VCaP (cell line): ENCODE measurements around the gene SIT1.

ENCODE experiments used
- H3K27ac ChIP-seq: fragments of 450-650 bp; 2 replicates; pipeline ENCODE4 v1.5.1; 2017
- TF ChIP-seq, protein P1 (sequence below): fragments of 450-650 bp; conservative IDR thresholded peaks from 2 replicates; pipeline ENCODE4 v1.5.1; 2017; ENCODE audit warnings: mild to moderate bottlenecking, moderate library complexity

Gene SIT1

DNA sequence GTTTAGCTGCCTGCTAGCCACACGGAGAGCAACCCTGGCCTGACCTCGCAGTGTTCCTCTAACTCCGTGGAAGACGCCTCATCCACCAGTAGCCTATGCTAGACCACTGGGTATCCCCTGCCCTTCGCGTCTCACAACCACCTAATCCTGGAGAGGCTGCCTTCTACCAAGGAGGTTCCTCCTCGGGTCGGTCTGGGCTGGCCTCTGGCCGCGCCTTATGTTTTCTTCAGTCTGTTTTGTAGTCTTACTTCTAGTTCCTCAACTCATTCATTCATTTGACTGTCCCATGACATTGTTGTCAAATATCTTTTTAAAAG, 40.6 kb upstream of the SIT1 start:
- H3K27ac ChIP-seq = peak overlapping the region; percentile 86
- TF ChIP-seq, protein P1, sequence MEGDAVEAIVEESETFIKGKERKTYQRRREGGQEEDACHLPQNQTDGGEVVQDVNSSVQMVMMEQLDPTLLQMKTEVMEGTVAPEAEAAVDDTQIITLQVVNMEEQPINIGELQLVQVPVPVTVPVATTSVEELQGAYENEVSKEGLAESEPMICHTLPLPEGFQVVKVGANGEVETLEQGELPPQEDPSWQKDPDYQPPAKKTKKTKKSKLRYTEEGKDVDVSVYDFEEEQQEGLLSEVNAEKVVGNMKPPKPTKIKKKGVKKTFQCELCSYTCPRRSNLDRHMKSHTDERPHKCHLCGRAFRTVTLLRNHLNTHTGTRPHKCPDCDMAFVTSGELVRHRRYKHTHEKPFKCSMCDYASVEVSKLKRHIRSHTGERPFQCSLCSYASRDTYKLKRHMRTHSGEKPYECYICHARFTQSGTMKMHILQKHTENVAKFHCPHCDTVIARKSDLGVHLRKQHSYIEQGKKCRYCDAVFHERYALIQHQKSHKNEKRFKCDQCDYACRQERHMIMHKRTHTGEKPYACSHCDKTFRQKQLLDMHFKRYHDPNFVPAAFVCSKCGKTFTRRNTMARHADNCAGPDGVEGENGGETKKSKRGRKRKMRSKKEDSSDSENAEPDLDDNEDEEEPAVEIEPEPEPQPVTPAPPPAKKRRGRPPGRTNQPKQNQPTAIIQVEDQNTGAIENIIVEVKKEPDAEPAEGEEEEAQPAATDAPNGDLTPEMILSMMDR = no peak

DNA sequence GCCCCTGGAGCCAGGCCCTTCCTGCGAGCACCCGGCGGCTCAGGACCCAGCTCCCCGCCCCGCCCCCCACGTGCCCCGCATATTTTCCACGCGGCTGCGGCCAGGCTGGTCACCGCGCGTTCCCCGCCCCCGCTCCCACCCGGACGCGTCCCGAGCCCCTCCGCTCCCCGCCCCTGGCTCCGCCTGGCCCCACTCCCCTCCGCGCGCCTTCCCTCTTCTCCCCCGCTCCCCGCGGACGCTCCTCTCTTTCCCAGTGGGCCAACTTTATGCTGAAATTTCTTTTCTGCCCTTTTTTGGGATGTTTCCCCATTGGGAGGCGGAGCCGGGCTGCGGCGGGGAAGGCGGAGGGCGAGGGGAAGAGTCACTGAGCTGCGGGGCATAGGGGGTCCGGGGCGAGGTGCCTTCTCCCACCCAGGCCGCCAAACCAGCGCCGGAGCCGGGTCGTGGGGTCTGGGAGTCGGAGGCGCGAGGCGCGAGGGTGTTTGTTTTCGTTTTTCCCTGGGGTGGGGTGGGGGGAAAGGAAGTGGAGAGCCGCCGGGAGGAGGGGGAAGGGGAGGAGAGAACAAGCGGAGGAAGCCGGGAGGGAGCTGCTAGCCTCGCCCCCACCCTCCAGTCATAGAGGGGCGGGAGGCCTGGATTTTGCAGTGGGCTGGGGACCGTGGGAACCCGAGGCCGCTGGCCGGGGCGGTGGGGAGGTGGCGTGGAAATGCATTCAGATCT, 40.0 kb upstream of the SIT1 start:
- TF ChIP-seq, protein P1 = no peak
- H3K27ac ChIP-seq = peak overlapping the region; percentile 86

DNA sequence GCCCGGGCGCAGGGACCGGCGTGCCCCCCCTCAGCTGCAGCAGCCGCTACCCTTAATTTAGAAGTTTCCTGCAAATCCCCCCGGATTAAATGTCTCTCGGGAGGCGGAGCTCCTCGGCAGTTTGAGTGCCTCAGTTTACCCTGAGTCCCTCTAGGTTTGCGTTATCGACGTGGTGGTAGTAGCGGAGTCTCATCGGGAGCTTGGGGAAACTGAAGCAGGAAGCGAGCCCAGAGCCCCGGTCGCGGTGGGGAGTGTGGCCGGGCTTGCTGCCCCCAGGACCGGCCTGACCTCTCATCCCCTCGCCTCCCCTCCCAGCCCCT, 39.5 kb upstream of the SIT1 start:
- H3K27ac ChIP-seq = peak overlapping the region; percentile 86
- TF ChIP-seq, protein P1 = no peak

- TF ChIP-seq, protein P1 = no peak
- peak within 1 kb of the TSS; percentile 86 for H3K27ac ChIP-seq
Measured at GRCh38 chr9:35689542-35690293, 39.0 kb upstream of the SIT1 start, which contains the start of gene TPM2. Gene TPM2, minus strand, starts transcription at chr9:35689925. Its CDS starts 108 bp downstream, at chr9:35689817.

DNA sequence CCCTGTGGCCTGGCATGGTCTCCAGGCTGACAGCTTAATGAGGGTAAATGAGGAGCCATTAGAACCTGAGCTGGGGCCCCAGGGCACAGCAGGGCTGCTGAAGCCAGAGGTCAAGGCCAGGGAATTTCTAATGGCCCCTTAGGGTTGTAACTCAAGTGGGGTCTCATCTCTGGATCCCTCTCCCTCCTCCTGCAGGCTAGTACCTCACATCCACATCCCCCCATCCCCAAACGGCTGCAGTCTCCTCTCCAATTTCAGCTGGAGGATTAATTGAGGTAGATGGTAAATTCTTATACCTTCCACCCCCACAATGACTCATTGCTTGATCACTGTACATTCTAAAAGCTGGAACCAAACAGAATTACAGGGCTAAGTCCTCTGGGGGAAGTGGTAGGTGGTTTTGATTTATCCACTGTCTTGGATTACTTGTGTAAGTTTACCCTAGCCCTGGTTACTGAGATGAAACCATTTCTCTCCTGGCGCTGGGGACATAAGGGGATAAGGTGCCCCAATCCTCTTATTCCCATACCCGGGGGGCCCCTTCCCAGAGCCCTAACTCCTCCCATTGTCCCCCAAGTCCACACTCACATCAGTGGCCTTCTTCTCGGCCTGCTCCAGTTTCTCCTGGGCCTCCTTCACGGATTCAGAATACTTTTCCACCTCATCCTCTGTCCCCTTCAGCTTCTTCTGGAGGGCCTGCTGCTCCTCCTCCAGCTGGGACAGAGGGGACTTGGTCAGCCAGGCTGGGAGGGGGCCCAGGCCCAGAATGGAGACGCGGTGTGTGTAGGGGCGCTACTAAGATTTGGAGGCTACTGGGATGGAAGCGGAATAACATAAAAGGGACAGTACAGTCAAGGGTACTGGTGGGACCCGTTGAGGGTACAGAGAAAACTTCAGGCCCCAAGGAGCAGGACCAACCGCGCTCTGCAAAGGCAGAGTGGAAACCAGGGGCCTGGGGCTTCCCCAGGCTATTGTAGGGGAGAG, 38.1 kb upstream of the SIT1 start:
- TF ChIP-seq, protein P1 = no peak
- no peak overlapping the region for H3K27ac ChIP-seq

GRCh38 chr9:35687972-35688557, 37.3 kb upstream of the SIT1 start:
- TF ChIP-seq, protein P1 = no peak
- no peak overlapping the region for H3K27ac ChIP-seq
